Measurements from ENCODE around the gene PPIL1.

Gene PPIL1

DNA sequence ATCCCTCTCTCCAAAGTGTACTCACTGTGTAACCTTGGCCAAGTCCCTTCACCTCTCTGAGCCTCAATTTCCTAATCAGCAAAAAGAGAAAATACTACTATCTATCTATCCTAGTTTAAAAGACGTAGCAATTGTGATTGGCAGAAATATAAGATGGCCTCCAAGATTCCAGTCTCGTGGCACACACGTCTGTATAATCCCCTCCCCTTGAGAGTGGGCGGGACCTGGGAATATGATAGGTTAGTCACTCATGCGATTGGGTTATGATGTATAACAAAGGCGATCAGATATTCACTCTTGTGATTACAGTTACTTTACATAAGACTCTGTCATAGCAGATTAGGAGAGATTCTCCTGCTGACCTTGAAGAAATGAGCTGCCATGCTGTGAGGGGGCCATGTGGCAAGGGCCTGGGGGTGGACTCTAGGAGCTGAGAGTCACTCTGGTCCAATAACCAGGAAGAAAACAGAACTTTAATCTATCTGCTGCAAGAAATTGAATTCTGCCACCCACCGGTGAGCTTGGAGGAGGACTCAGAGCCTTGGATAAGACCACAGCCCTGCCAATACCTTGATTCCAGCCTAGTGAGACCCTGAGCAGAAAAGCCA lies 41.3 kb downstream of the PPIL1 start:
- DNase-seq = no peak

DNA sequence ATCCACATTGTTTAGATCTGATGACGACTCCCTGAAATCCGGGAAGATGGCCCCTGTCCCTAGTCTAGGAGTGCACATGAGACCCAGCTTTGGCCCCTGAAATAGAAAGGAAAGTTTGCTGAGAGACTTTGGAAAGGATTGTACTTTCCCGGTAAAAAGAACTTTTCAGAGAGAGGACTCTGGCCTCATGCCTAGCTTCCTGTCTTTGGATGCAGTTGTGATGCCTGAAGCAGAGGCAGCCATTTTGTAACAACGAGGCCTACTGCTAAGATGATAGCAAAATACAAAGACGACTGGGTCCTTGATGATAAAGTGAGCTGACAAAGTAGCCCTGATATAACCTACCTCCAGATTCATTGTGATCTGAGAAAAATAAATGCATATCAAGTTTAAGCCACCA lies 42.3 kb downstream of the PPIL1 start:
- no peak for DNase-seq

DNA sequence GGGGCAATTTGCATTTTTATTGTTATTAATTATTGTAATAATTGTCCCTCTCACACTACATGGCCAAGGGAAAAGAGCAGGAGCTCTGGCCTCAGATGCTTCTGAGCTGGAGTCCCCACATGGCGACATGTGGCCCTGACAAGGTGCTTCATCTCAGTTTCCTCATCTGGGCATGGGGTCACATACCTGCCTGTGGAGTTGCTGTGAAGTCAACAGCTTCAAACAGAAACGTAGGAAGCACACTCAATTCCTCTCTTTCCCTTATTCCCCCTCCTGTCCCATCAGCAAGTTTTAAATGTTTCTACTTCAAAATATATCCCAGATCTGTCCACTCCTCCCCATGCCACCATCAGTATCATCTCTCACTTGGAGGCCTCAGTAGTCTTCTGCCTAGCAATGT lies 44.0 kb downstream of the PPIL1 start:
- DNase-seq = no peak

DNA sequence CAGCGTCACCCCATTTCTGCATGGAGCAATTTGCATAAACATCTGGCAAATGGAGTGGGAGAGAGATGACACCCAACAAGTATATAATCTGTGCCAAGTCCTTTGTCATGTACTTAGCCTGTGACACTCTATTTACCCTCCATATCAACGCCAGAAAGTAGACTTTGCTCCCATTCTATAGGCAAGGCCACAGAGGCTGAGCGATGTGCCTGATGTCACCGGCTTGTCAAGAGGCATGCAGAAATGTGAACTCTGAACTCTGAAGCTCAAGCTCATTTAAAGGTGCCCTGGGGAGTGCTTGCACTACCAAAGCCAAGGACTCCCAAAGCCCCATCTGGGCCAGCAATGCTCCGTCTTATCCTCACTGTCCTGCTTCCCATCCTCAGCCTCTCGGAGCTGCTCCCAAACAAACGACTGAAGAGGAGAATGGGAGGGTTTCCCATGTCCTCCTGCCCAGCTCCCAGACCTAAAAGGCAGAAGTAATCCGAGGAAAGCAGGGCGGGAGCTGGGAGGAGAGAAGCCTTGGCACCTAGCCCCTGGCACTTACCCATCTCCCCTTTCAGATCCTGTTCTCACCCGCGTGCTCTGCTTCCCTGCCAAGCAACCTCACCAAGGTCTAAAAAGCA lies 44.6 kb downstream of the PPIL1 start:
- no peak for DNase-seq

DNA sequence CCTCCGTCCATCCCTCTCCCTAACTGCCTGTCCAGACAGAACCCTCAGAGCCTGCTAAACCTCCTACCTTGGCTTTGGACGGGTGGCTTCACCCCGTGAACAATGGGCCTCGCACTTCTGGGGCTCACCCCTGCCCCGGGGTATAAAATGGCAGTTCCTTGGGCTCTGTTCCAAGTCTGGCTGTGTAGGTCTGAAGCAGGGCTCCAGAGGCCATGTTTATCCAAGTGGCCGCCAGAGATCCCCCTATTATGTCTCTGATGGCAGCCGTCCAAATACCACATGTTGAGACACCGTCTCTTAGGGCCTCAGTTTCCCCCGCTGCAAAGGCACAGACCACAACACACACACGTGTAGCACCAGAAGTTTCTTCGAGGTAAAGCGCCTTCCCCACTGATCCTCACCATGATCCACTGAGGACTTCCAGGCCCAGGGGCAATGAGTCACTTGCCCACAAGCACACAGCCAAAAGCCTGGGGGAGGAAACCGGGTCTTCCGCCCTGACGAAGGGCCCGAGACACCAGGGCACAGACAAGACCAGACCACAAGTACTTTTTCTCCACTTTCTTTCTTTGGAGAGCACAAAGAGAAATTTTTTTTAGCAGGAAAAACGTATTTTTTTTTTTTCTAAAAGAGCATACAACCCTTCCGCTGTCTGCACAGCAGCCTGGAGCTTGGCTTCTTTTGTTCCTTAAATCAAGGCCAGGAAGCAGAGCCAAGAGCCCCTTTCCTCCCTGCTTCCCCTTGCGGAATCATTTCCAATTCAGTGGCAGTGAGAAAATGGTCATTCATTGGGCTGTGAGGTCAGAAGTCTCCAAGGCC lies 47.1 kb downstream of the PPIL1 start:
- DNase-seq = peak; percentile 41

DNA sequence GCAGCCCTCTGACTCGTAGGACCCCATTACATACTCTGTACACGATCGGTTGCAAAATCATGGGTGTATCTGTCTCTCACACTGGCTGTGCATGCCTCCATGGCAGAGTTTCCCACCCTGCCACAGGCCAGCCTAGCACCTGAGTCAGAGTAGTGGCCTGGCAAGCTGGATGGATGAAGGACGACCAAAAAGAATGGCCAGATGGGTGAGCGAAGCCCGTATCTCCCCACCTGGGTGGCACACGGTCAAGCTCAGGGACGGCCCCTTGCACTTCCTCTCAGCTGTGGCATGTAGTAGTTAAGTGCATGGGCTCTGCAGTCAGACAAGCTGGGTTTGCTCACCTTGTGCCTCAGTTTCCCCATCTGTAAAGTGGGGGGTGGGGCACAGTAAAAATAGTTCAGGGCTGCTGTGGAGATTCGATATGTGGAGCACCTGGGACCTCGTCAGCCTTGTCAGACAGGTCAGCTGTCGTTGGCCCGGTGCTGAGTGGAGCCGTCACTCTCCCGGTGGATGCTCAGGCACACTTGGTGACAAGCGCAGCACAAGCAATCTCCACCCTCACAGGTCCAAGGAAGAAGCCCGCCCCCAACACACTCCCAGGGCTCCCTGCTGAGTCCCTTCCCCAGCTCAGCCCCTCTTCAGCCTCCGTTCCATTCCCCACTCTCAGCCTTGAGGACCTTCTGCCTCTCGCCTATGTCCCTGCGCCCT lies 47.9 kb downstream of the PPIL1 start:
- no peak for DNase-seq

DNA sequence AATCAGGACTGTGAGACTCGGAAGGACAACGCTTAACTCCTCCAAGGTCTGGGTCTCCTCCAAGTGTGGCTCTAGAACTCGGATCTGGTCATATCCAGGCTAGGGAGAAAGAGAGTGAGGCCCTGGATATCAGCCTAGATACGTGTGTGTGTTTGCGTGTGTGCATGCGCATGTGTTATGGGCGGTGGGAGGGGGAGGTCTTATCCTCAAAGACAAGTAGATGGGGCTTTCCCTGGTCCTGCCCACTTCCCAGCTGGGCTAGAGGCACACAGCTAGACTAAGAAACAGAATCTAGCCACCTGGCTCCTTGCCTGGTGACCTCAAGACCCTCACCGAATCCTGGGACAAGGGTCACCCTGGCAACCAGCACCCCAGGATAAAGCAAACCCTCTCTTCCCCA lies 48.6 kb downstream of the PPIL1 start:
- no peak for DNase-seq

DNA sequence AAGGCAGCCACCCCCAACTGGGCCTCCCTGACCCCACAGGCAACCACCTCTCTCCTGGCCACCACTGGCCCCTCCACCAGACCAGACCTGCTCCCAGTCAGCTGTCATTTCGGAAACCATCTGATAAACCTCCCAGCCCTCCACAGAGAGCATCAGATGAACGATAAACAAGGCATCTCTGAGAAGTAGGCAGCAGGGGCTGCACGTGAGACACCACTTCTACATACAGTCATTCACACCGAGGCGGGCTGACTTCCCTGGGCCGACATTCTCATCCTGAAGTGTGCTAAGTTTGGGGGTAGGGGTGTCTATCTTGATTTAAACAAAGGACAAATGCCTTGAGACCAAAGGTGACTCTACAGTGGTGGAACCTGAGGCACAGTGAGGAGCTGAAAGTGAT lies 49.2 kb downstream of the PPIL1 start:
- no peak for DNase-seq

DNA sequence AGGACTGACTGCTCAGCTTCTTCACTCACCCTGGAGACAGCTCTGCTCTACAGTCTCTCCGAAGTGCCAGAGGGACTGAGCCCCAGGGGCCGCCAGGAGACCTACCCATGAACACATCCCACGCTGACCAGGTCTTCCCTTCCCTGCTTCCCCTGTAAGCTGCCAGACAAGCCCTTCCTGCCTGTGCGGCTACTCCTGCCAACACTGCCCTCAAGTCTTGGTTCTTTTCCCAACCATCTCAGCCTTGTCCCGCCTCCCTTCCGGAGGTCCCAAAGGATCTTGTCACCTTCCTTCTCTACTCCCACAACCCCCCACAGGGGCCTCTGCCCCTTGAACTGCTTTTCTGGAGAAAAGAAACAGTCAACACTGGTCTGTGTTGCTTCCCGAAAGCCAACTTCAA lies 50.4 kb downstream of the PPIL1 start:
- no peak for DNase-seq

DNA sequence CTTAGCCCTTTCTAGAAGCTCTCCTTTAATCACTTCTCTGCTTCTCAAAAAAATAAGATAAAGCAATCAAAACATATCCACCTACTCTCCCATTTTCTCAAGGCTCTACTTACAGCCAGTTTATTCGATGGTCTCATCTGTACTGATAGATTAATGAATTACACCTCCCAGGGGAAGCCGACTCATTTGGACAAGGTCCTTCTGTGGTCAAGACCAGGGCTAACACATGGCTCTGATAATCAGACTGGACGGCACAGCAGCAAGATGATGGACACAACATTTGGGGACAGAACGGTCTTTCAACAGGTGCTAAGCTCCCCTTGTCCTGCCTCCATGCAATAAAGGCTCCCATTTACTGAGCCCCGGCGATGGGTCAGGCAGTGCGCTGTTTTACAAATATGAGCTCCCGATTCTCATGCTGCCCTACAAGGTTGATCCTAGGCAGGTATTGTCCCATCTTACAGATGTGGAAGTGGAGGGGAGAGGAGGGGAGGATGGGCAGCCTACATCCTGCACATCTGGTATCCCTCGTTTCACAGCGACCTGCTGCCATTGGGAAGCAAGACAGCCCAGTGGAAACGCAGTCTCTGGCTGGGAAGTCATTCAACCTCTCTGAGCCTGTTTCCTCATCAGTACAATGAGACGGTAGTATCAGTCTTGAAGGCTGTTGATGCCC lies 51.0 kb downstream of the PPIL1 start:
- no peak for DNase-seq

DNA sequence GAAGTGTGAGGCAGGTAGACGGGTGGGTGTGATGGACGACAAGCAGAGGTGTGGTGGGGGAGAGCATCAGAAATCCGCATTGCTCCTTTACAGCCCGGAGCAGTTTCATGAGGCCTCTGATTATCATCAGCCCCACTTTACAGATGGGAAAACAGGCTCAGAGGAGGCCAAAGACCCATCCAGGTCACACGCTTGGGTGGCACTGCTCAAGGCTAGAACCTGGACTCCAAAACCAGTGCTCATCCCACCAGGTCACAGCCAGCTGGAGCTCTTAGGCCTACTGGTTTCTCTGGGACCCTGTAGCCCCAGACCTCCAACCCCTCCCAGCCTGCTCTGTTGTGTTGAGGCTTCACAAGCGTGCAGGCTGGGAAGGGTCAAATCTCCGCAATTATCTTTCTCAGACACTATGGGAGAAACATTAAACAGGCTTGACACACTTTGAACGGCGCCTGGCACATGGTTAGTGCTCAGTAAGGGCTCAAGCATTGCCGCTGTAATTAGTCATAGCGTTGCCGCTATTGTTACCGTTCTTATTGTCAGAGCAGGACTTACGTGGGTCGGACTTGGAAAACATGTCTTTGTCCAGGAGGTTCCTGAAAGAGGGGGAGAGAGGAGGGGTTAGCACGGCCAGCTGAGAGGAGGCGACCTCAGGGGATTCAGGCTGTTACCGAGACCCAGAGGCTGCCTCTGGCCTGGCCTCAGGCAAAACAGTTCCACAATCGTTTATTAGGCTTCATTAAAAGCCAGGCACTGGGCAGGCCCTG lies 51.9 kb downstream of the PPIL1 start:
- DNase-seq = no peak

DNA sequence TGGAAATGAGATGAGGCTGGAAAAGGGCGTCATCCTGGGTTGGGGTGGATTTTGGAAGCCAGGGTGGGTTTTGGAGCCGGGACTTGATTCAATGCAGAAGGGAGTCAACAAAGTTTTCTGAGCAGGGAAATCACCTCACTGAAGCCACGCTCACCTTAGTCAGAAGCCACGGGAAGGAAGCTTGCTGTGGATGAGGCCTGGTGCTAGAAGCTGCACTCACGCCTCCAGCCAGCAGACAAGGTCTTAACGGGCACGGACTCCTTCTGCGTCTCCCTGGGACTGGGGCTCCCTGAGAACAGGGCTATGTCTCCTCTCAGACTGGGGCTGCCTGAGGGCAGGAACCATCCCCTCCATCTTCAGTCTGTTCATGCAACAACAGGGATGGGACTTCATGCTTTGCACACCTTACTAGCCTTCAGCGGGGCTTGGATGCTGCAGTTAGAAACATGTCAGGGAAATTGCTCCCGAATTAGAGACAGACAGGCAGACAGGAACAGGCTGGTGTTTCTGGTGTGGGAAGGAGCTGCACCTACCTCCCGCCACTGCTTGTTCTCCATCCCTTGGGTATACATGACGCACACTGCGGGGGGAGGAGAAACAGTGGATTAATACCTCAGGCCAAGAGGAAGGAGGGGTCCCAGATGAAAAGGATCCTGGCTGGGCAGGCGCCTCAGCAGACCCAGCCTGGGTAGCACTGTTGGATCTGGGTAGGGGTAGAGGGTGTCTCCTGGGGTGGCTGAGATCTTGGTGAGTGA lies 52.8 kb downstream of the PPIL1 start:
- no peak for DNase-seq

DNA sequence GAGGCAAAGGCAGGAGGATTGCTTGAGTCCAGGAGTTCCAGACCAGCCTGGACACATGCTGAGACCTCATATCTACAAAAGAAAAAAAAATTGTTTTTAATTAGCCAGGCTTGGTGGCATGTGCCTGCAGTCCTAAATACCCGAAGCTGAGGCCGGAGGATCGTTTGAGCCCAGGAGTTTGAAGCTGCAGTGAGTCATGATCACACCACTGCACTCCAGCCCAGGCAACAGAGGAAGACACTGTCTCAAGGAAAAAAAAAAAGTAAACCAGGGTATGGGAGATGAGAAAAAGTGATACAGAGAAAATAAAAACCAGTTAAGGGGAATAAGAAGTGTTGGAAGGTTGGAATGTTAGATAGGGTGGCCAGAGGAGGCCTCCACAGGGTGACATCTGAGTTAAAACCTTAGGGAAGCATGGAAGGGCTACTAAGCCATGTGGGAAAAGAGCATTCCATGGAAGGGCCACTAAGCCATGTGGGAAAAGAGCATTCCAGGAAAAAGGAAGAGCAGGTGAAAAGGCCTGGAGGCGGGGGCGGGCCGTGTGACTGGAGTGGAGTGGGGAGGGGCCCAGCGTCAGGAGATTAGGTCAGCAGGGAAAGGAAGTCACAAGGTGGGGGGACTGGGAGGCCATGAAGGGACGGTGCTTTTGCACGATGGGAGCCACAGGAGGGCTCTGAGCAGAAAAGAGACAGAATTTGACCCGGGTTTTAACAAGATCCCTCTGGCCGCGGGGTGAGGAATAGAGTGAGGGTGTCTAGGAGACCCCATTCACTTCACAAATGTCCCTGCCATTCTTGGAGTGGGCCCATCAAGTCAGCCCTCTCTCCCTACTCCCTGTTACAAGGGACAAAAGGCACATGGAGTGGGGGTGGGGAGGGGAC lies 53.7 kb downstream of the PPIL1 start:
- DNase-seq = no peak

DNA sequence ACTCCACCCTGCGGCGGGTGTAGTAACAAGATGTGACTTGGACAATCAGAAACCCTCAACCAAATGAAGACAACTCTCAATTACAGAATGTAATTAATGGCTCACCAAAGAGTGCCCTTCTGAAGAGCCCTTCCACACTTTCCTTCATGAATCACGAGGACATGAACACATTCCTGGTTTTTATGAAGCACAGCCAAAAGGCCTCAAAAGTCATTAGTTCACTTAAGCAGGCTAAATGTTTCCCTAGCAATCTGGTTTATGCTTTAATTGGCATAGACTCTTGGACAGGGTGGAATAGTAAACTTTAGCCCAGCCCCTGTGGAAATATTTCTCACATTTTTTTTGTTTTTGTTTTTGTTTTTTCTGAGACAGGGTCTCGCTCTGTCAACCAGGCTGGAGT lies 55.8 kb downstream of the PPIL1 start:
- no peak for DNase-seq

DNA sequence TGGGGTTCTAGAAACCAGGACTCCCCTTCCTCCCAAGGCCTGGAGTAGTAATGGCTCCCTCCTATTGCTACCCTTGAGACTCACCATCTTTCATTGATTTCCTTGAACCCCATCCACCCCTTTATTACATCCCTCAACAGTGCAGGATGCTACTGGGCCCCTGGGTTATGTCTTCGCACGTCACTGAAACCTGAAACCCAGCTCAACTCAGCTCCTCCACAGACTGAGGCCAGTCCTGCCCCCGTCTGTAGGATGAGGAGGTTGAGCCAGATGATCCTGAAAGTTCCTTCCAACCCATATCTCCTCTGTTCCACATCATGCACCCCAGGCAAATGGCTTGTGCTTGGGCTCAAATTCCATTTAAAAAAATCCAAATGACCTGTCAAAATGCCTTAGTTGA lies 56.8 kb downstream of the PPIL1 start:
- no peak for DNase-seq

DNA sequence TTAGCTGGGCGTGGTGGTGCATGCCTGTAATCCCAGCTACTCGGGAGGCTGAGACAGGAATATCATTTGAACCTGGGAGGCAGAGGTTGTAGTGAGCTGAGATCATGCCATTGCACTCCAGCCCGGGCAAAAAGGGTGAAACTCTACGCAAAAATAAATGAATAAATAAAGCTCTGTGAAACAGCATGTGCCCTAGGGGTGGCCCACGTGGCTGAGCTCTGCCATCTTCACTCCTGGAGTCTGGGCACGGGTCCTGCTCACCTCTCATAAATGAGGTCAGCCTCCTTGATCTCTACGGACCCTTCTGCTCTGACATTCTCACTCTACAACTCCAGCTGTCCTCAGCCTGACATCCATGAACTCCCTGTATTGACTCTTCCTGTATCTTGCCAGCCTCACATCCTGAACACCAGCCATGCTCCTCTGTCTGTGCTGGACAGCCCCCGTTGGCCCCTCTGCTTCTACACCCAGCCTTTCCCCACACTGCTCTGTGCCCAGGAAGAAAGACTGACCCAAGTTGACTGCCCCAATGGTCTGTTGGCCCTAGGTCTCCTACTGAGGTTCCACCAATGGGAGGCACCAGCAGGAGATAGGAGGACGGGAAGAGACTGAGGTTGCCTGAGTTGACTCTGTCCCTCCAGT lies 57.3 kb downstream of the PPIL1 start:
- DNase-seq = no peak

DNA sequence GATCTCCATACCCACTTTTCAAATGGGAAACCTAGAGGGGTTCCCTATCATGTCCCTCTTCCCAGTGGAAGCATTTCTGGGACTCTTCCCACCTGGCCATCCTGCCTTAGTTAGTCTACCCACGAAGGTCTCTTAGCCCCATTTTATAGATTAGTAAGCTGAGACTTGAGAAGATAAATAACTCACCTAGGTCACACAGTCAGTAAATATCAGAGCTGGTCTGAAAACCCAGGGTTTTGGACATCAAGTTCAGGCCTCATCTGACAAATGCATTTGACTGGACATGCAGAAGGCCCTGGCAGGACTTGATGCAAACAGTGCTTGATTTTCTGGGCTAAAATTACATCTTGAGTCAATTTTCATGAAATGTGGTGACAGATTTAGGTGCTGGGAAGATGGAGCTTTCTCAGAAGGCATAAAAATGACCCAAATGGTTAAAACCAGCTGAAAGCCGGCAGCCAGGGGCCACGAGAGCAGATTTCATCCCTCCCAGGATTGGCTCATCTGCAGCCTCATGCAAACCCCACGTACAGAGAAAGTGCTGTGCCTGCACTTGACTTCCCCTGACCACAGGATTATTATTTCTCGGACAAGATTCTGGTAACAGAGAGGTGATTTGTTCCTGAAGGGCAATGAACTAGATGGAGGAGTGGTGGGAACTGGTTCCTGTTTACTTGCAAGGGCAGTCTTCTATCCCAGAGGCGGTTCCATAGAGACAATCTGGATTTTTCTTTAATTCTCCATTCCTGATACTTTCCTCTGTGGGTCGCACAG lies 58.5 kb downstream of the PPIL1 start:
- no peak for DNase-seq

DNA sequence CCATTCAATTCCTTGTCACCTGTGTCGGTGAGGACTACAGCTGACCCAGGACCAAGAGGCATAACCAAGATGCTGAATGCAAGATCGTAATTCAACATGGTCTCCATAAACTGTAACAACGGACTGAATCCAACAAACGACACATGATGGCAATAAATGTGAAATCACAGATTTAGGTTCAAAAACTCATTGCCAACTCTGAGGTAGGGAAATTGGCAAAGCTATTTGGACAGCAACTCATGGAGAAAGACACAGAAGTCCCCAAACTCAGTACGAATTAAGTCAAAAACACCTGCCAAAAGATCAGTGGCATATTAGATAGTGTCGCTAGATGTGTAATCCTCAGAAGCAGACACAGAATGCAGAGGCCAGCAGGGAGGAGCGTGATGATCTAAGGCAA lies 60.4 kb downstream of the PPIL1 start:
- DNase-seq = no peak

DNA sequence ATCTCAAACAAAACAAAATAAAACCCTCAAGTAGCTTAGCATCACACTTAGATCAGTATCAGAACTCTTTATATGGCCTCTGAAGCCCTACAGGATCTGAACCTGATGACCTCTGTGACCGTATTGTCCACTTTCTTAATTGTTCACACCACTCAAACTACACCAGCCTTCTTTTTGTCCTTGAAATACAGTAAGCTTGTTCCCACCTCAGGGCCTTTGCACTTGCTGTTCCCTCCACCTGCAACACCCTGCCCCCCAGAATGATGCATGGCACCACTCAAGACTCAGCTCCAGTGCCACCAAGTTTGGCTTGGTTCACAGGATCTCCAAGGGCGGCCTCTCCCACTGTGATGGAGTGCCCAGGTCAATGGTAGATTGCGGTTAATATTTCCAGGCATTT lies 61.1 kb downstream of the PPIL1 start:
- no peak for DNase-seq

Data from stimulated activated CD8-positive, alpha-beta memory T cell treated with anti-CD3 and anti-CD28 coated beads, Interleukin-4, amount 100 ng/mL, for 48 hours (primary cell).